ENCODE measurements around the gene GCGR.

- TF ChIP-seq, protein P1, sequence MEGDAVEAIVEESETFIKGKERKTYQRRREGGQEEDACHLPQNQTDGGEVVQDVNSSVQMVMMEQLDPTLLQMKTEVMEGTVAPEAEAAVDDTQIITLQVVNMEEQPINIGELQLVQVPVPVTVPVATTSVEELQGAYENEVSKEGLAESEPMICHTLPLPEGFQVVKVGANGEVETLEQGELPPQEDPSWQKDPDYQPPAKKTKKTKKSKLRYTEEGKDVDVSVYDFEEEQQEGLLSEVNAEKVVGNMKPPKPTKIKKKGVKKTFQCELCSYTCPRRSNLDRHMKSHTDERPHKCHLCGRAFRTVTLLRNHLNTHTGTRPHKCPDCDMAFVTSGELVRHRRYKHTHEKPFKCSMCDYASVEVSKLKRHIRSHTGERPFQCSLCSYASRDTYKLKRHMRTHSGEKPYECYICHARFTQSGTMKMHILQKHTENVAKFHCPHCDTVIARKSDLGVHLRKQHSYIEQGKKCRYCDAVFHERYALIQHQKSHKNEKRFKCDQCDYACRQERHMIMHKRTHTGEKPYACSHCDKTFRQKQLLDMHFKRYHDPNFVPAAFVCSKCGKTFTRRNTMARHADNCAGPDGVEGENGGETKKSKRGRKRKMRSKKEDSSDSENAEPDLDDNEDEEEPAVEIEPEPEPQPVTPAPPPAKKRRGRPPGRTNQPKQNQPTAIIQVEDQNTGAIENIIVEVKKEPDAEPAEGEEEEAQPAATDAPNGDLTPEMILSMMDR (IDR thresholded peaks at IDR 0.05 in 2 of 3, conservative IDR thresholded peaks at IDR 0.05 in 1 of 3; ENCODE audit: control insufficient read depth in 2 of 3, extremely low read depth in 1 of 3, insufficient read depth in 1 of 3, low read depth in 3 of 3, low read length in 3 of 3) = no peak
- no peak for TF ChIP-seq CREB1 (IDR thresholded peaks at IDR 0.05; ENCODE audit: low read depth)
These were observed 18.3 kb downstream of the GCGR start for GRCh38 chr17:81822312-81822637.
